Endometrial microvascular endothelial cells (primary cell): ENCODE data around the gene GPR153. TPM values are rescaled to one million over a fixed set of nuclear protein-coding genes. Genes with fewer than 3 reads are reported as not detected.

ENCODE experiments used
- total RNA-seq: library from RNA; depleted of rRNA; stranded (reverse); fragments of >200 nt; gene quantifications from one replicate; pipeline ENCODE4 v1.2.3, GENCODE V29; 2015; ENCODE audit errors: inconsistent ontology term

Gene GPR153
- total RNA-seq, 1 donor from 2014 or later = 2.2 TPM

Other genes starting within 250 kb of the GPR153 start
- 4.2 TPM for gene KCNAB2, start 215.2 kb downstream of the GPR153 start, total RNA-seq
- not detected for gene CHD5, start 80.8 kb downstream of the GPR153 start, total RNA-seq
- gene RPL22, start 61.5 kb downstream of the GPR153 start, total RNA-seq = 108 TPM
- 13.6 TPM for gene RNF207, start 55.0 kb downstream of the GPR153 start, total RNA-seq
- 140 TPM for gene ICMT, start 25.1 kb downstream of the GPR153 start, total RNA-seq
- gene HES3, start 16.9 kb downstream of the GPR153 start, total RNA-seq = not detected
- gene ACOT7, start 132.7 kb upstream of the GPR153 start, total RNA-seq = 101 TPM
- gene HES2, start 158.8 kb upstream of the GPR153 start, total RNA-seq = 31.5 TPM
- 0.46 TPM for gene ESPN, start 163.7 kb upstream of the GPR153 start, total RNA-seq
- gene TNFRSF25, start 205.1 kb upstream of the GPR153 start, total RNA-seq = 5.9 TPM
- 27.6 TPM for gene PLEKHG5, start 230.6 kb upstream of the GPR153 start, total RNA-seq